ENCODE results near the gene KSR1. TPM values are rescaled to one million over a fixed set of nuclear protein-coding genes. Genes with fewer than 3 reads are reported as not detected.

The KSR1 gene
- total and polyA plus RNA-seq, 2 of the 4 experiments (the other 2 are of a cell fraction) = 12.5 to 21.9 TPM

- H3K4me2 ChIP-seq (ENCODE audit: low read depth, low read length) = no peak overlapping the region
- TF ChIP-seq RAD21 (IDR thresholded peaks at IDR 0.05; ENCODE audit: low read length) (no peak), POLR2A (IDR thresholded peaks at IDR 0.05; ENCODE audit: low read depth, low read length) (no peak), CTCF (conservative IDR thresholded peaks at IDR 0.05; ENCODE audit: low read depth, low read length) (no peak), NFE2L2 (IDR thresholded peaks at IDR 0.05; ENCODE audit: low read depth, low read length) (no peak), USF2 (IDR thresholded peaks at IDR 0.05; ENCODE audit: low read depth, low read length) (no peak), MAFK (IDR thresholded peaks at IDR 0.05; ENCODE audit: low read depth, low read length) (no peak), MAZ (IDR thresholded peaks at IDR 0.05; ENCODE audit: borderline replicate concordance, low read depth, low read length) (no peak), SMC3 (IDR thresholded peaks at IDR 0.05; ENCODE audit: low read depth, low read length) (no peak), RCOR1 (IDR thresholded peaks at IDR 0.05; ENCODE audit: insufficient replicate concordance, low read length) (no peak), BHLHE40 (IDR thresholded peaks at IDR 0.05; ENCODE audit: low read depth, low read length) (no peak), FOS (IDR thresholded peaks at IDR 0.05; ENCODE audit: low read depth, low read length) (no peak), CHD1 (IDR thresholded peaks at IDR 0.05; ENCODE audit: low read depth, low read length) (no peak), CEBPB (IDR thresholded peaks at IDR 0.05; ENCODE audit: low read depth, low read length) (no peak), MXI1 (IDR thresholded peaks at IDR 0.05; ENCODE audit: borderline replicate concordance, low read depth, low read length) (no peak), RFX5 (IDR thresholded peaks at IDR 0.05; ENCODE audit: low read depth, low read length) (no peak), ELK1 (IDR thresholded peaks at IDR 0.05; ENCODE audit: borderline replicate concordance, low read depth, low read length) (no peak)
Observed at GRCh38 chr17:27524594-27524993, 68.3 kb downstream of the KSR1 start.

More at GRCh38 chr17:27524594-27524993, 68.3 kb downstream of the KSR1 start:
- peaks cover 32% of the 10 kb centered on the region for H3K9me1 ChIP-seq (ENCODE audit: insufficient read depth, low read length)
- H3K23ac ChIP-seq (ENCODE audit: low read depth, low read length) = no peak overlapping the region
- in situ Hi-C loops (cut with MboI; ENCODE audit: low sequenced_read_pairs) (no loop called here), dilution Hi-C loops (cut with HindIII; ENCODE audit: low sequenced_read_pairs, unreplicated experiment) (no loop called here), intact Hi-C loops (cut with micrococcal nuclease) (no loop called here)
- H3K4ac ChIP-seq (ENCODE audit: low read depth, low read length) = no peak overlapping the region
- ChIA-PET CTCF (no interaction called here), POLR2A (ENCODE audit: unreplicated experiment) (no interaction called here)
- DNase-seq = no peak
- no peak overlapping the region for H3K27ac ChIP-seq (ENCODE audit: insufficient read depth, low read length)
- no peak overlapping the region for H2BK5ac ChIP-seq (ENCODE audit: low read depth, low read length, poor library complexity, severe bottlenecking)
- no peaks in the 10 kb centered on the region for H3K36me3 ChIP-seq (ENCODE audit: control insufficient read depth, insufficient read depth, low read length)
- no peaks in the 10 kb centered on the region for H3K9me3 ChIP-seq (ENCODE audit: control insufficient read depth, insufficient read depth, low read length)
- H2BK15ac ChIP-seq (ENCODE audit: low read depth, low read length) = no peak overlapping the region
- no peak overlapping the region for H3K18ac ChIP-seq (ENCODE audit: low read depth, low read length)
- no peaks in the 10 kb centered on the region for H3K27me3 ChIP-seq (ENCODE audit: control insufficient read depth, insufficient read depth, low read length)
- no peak overlapping the region for H2BK20ac ChIP-seq (ENCODE audit: low read depth, low read length)
- ATAC-seq (ENCODE audit: low read depth) = no peak
- no peak overlapping the region for H2AK9ac ChIP-seq (replicated peaks; ENCODE audit: low read depth, low read length, poor library complexity)
- no peak overlapping the region for H2BK120ac ChIP-seq (ENCODE audit: low read depth, low read length)
- WGBS, 2 experiments (ENCODE audit: extremely low coverage in 2 of 2, insufficient read length in 1 of 2) = no CpG with 5 or more reads among the region's 2 CpGs
- H3K9ac ChIP-seq (ENCODE audit: low read depth, low read length) = no peak overlapping the region
- no TSS peak for BruUV-seq (replicated peaks)
- no peak overlapping the region for H3K4me3 ChIP-seq (ENCODE audit: insufficient read depth, low read depth, low read length)
- peaks cover 38% of the 10 kb centered on the region for H3K4me1 ChIP-seq (ENCODE audit: control insufficient read depth, insufficient read depth, low read length)
- H4K91ac ChIP-seq (ENCODE audit: insufficient read depth, low read depth, low read length) = no peak overlapping the region
- H3K79me1 ChIP-seq (ENCODE audit: low read depth in 1 of 2, low read length in 2 of 2) = peaks cover 38 to 87% of the 10 kb centered on the region in 2 experiments
- H2AFZ ChIP-seq (replicated peaks; ENCODE audit: low read length, poor library complexity) = no peak overlapping the region
- peaks cover 52% of the 10 kb centered on the region for H4K20me1 ChIP-seq (ENCODE audit: insufficient read depth, low read length)
- no peak overlapping the region for H3K14ac ChIP-seq (replicated peaks; ENCODE audit: low read depth, low read length)
- no peak overlapping the region for H3K56ac ChIP-seq (ENCODE audit: extremely low read depth, insufficient read depth, low read length)
- H4K8ac ChIP-seq (ENCODE audit: low read depth in 2 of 2, low read length in 2 of 2) = no peak overlapping the region
- no peak overlapping the region for H2AK5ac ChIP-seq (ENCODE audit: low read depth, low read length)
- H4K5ac ChIP-seq (ENCODE audit: low read depth, low read length) = no peak overlapping the region
